ENCODE results near the gene TMPRSS13. TPM values are rescaled to one million over a fixed set of nuclear protein-coding genes. Genes with fewer than 3 reads are reported as not detected.

TMPRSS13 gene
- polyA plus RNA-seq, 5 donors: 7.9 to 11.7 (median 9.4) TPM

DNA sequence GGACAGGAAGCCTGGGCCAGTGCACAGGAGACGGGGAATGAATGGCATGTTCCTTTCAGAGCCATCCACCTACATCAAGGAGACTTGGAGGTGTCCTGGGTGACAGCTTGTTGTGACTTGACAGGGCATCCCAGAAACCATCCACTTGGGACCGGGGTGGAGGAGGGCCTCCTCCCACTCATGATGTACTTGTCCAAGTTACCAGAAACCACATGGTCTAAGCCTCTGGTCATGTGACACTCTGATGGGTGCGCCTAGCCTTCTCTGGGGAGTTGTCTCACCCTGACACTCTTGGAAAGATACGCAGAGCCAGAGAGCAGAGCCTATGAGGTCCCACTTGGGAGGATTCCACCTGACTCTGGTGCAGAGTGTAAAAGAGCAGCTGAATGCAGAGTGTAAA is 31.1 kb downstream of the TMPRSS13 start:
- DNase-seq: no peak

DNA sequence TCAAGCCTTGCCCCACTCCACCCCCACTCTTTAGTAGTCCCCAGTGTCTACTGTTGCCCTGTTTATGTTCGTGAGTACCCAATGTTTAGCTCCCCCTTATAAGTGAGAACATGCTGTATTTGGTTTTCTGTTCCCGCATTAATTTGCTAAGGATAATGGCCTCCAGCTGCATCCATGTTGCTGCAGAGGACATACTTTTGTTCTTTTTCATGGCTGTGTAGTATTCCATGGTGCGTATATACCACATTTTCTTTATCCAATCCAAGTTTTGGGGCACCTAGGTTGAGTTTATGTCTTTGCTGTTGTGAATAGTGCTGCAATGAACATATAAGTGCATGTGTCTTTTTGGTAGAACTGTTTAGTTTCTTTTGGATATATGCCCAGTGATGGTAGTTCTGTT is 36.6 kb downstream of the TMPRSS13 start:
- DNase-seq: no peak

DNA sequence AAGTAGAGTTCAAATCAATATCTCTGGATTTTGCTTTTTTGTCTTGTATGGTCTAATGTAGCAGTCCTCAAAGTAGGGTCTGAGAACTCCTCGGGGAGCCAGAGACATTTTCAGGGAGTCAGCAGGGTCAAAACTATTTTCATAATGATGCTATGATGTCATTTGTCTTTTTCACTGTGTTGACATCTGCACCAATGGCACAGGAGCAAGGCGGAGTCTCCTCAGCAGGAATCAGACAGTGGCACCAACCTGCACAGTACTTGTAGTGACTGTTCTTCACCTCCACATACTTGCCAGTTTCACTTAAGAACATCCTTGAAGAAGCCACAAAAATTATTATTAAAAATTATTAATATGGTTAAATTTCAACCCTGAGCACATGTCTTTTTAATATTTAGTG is 37.8 kb downstream of the TMPRSS13 start:
- no peak for DNase-seq

DNA sequence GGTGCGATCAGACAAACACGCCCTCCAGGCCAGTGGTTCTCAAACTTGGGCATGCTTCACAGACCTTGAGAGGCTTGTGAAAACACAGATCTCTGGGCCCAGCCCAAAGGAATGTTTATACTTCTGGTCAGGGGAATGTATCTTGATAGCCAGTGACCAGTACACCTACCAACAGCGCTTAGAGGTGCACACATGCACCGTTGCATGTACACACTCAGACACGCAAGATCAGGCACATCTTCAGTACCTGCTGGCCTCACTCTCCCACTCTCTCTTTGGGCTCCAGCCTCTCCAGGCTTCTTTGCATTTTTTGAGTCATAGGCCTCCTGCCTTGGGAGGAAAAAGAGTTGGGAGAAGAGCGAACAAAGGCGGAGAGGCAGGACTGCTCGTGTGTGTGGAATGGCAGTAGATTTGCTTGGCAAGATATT is 41.0 kb downstream of the TMPRSS13 start:
- DNase-seq: no peak

DNA sequence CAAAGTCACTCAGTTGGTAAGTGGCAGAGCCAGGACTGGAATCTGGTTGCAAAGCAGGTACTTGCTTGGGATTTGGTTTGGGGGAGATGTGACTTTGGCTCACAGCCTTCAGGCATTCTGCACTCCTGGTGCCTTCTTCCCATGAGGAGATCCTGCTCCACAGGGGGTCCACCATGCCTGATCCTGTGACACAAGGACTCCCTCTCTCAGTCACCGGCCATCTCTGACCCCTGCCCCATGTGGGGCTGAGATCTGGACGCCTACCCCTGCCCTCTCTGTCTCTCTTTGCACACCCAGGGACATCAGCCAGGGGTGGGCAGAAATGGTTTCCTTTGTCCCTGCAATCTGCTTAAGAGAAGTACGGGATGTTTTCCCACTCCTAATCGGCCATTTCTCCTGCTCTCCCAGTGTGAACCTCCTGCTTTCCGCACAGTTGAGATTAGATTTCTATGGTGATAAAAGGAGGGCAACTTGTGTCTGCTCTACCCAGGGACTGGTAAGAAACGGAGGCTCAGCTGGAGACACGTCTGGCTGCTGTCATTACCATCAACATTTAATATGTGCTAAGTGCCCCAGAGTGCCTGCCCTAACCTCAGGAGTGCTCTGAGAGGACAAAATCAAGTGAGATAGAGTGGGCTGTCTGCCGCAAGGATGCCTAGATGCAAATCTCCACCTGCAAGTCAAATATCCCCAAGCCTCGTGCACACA is 41.6 kb downstream of the TMPRSS13 start:
- no peak for DNase-seq

DNA sequence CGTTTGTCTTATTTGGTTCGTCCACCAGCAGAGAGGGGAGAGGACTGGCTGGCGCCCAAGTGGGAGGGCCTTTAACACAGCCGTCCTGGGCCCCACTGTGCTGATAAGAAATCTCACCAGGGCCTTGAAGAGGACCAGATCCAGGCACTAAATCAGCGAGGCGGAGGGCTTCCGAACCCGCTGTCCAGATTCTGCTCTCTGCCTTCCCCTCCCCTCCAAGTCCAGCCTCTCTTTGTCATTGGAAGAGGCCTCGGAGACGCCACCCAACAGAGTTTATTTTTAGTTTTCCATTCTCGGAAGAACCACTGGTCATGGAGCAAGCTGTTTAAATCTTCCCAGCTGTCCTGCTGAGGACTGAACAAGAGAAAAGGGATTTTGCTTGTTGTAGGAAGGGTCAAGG is 43.4 kb downstream of the TMPRSS13 start:
- peak; percentile 75 to 81 for DNase-seq

DNA sequence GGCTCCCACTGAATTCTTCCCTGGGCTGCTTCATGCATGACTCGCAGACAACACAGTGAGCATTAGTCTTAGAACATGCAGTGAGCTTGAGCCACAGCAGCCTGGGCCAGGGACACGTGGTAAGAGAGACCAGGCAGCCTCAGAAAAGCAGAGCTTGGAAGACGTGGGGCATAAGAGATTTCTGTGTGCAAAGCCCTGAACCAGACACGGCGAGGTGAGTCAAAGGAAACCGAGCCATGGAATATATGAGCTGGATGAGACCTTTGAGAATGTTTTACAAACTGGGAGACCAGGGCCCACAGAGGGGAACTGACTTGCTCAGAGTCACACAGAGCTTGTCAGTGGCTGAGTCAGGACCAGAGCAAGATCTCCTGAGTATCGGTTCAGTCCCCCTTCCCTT is 44.2 kb downstream of the TMPRSS13 start:
- no peak for DNase-seq

DNA sequence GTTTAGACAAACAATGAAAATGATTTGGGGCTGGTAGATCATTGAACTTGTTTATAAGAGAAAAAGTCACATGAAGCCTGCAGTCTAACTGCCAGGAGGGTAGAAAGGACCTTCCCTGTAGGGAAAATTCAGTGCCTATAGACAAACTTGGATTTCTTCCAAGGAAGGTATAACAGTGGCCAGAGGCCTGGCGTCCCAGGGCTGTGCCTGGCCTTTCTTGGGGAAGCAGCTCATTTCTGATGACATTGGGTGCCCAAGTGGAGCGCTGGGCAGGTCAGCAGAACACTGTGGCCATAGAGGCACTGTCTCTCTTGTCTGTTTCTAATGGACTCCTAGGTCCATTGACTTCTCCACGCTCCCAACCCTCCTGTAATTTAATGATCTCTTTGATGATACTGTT is 46.1 kb downstream of the TMPRSS13 start:
- DNase-seq: no peak

DNA sequence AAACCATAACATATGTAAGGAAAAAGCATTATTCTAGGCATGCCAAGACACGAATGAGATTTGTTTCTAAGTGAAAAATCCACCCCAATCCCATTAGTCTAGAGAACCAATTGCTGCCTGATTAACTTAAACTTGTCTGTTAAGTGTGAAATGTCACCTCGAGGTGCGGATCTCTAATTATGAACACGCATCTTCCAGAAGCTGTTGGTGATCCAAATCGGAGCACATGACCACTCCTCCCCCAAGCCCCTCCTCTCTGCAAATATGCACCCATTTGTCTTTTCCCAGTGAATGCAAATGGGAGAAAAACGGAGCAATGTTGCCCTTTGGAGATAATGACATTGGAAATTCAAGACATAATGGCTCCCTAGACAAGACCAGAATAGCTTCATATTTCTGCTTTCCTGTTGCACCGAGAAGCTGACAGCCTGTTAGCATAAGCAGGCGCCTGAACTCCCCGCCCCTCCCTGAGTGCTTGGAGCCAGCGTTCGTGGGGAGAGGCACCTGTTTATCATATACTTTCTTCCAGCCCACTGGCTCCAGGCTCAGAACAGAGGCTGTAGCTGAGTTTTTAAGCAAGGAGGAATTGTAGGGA is 46.8 kb downstream of the TMPRSS13 start:
- no peak for DNase-seq

DNA sequence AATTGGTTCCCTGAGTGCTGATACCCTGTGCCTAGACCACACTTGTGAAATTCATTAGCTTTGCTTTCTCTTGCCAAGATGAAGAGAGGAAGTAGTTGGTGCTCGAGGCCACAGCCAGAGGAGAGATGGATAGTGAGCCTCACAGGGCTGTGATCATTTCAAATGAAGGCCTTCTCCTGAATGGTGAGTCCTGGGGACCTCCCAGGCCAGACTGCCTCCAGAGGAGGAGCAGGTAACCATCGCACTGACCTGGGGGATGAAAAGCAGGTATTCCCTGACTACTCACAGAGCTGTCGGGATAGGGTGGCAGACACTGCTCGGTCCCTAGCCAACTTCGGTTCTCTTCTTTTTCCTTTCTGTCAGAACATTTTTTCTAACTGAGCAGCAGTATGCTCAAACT is 48.0 kb downstream of the TMPRSS13 start:
- DNase-seq: no peak

DNA sequence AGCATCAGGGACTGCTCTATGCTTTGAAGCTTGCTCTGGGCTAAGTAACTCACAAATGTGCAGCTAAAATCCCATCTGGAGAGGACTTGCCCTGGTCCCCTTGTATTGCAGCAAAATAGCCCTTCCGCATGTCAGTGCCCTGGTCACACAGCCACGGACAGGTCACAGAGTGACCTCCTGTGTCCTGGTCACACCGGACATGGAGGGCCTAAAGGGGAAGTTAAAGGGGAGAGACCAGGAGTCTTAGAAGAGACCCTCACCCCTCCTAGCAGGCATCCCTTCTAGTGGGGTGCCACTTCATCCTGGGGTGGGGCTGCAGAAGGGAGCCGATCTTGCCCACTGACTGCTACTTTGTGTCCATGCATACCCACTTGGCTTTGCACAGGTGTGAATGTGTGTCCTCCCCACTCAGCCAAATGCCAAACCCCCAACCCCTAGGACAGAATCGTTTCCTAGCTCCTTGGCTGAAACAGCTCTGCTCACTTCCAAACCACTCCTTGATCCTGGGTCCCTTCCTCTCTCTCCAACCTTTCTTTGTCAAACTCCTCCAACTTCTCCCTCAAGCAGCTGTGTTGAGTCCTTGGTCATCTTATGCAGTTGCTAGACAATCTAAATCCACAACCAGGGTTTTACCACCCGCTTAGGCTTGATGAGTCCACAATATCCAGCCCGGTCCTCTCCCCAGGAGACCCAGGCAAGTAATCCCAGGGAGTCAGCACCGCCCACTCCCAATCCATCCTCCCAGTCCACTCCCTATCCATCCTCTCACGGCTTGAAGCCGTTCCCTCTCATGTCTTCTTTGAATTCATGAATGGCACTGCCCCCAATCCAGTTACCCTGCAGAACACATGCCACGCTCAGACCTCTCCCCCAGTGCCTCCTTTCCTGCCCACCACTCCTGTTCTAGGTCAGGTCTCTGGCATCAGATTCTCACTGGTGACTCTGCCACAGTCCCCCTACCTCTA is 49.4 kb downstream of the TMPRSS13 start:
- DNase-seq: no peak

DNA sequence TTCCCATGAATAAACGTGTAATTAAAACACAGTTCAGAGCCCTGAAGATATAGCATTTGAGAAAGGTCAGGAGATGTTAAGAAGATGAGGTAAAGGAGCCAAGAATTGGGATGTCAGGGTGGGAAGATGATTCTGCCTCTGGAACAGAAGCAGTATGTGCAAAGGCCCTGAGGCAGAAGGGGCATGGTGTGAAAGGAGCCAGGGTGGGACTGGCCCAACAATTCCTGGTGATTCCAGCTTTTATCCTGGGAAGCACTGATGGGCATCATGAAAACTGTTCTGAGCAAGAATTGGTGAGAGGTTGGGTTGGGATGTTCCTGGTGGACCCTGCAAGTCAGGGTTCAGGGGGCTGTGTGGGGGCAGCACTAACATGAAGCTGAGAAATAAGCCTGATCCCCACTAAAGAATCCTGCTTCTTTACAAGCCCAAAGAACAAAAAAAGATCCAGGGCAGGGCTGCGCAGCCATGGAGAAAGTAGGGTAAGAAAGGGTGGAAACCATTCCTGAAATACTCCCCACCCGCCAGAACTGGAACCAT is 50.2 kb downstream of the TMPRSS13 start:
- no peak for DNase-seq

DNA sequence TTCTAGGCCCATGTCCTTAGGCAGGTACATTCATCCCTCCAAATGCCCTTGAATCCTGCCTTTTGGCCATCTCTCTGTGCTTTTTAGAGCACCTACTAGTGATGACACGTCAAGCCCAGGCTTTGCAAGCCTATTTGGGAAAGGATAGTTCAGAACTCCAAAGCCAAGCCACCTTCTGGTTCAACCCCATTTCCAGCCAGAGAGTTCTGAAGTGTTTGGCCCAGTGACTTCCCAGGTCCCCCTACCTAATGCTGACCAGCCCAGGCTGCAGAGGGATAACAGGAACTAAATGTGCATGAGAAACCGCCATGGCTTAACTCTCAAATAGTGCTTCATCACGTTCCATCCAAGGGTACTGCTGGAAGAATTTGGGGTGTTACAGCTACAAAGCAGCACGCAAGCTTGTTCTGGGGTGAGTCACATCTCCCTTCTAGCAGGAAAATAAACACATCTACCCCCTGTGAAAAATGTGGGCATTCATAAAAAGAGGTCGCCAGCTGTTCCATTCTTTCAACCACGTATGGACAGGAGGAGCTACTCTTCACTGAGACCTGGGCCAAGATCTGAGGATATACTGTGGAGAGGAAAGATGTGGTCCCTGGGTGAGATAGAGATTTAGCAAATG is 50.8 kb downstream of the TMPRSS13 start:
- DNase-seq: no peak

DNA sequence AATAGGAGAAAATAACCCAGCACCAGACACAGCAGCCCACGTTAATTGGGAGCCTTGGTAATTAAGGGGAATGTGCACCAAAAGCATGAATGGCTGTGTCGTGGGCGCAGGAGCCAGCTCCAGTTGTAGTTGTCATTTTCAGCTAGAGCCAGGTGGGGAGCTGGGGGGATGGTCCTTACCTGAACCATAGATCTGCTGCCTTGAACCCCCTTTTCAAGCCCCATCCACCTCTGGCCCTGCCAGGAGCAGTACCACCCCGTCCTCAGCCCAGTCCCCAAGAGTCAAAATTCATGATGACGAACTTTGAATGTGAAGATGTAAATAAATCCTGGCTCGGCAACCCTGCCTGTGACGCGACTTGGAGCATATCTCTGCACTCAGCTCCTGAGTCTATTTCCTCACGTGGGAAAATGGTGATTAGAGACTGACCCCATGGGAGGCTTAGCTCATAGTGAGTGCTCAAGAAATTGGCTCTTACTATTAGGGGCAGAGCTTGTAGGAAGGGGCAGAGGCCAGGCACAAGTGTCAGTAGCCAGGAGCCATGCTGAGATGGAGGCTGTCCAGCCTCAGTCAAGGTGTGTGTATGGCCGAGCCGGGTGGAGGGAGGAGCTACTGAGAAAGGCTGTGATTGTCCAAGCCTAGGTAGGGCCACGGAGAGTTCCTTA is 52.0 kb downstream of the TMPRSS13 start:
- DNase-seq: no peak

DNA sequence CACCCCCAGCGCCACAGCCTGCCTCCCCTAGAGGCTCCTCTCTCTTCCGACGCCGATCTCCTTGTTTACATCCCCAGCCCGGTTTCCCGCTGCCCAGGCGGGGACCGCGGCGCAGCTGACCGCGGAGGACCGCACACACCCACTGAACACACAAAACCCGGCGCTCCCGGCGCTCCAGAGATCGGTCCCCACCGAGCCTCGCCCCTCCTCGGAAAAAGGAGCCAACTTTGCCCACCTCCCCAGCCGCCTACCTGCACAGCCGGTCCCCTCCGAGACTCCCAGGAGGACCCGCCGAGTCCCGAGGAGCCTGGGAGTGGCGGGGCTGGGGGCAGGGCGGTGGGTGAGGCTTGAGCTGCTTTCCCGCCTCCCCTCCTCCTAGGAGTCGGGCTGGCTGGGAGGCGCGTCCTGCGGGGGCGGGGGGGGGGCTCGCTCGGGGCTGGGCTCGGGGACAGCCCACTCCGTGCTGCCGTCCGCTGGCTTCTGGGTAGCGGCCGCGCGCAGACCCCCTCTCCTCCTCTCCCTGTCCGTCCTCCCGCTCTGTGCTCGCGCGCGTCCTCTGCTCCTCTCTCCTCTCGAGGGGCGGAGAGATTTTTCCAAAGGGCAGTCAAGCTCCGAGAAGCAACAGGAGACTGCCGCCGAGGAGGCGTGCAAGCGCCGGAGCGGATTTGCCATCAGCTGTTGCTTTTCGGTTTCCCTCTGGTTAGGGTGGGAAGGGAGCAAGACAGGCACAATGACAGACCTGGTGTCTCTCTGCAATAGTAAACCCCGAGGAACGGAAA is 52.7 kb downstream of the TMPRSS13 start, which contains the start of gene FXYD6:
Gene FXYD6 (minus strand): TSS at position 318 of the 779 bp plus-strand sequence. CDS start 33,882 bp downstream, outside the sequence.
- peak; percentile 86 to 88 for DNase-seq

DNA sequence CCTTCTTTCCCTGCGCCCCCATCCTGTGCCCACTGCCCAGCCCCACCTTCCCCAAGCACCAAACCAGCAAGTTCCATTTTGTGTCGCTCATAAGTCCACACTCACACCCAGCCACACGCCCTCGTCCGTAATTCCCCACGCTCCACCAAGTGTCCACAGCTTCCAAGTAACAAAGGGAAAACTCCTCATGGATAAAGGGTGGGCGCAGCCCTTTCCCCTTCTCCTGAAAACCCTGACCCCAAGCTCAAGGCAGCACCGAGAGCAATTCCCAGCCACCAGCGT is 53.2 kb downstream of the TMPRSS13 start:
- no peak for DNase-seq

DNA sequence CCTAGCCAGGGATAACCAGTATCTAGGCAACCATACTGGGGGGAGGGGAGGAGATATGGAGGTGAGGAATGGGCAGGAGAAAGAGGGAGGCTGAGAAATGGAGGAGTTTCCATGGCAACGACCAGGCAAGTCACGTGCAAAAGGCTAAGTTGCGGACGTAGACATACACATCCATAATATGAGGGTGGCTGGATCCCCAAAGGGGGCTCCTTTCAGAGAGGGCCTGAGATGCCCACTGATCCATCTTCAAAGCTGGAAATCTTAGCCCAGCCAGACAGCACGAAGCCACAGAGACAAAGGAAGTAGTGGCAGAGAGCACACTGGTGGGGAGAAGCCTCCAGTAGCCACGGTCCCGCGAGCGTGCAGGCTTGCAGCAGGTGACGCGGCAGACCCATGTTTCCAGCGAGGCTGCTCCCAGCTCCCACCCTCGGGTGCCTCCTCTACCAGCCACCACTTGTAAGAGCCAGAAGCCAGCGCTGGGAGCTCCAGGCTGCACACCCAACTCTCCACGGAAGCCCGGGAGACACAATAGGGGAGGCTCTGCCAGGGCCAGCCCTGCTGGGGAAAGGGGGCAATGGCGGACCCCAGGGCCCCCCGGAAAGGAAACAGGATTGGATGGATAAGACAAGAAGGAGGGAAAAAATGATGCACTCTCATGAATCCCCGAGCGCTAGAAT is 53.7 kb downstream of the TMPRSS13 start:
- no peak for DNase-seq

DNA sequence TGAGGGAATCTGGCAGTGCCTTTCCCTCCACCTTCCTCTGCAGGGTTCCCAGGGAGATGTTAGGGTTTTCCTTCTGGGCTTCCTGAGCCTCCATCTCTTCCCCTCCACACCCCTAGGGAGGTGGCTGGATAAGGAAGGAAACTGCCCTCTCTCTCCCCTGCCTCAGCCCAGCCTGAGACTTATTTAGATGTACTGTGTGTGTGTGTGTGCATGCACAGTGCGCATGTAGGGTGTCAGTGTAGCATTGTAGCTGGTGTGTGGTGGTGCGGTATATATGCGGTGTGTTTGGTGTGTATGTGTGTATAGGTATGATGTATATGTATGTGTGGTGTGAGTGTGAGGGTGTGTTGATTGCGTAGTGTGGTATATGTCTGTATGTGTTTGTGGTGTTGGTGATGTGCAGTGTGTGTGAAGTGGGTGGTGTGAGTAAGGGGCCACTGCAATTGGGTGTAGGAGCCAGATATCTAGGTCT is 54.3 kb downstream of the TMPRSS13 start:
- no peak for DNase-seq

DNA sequence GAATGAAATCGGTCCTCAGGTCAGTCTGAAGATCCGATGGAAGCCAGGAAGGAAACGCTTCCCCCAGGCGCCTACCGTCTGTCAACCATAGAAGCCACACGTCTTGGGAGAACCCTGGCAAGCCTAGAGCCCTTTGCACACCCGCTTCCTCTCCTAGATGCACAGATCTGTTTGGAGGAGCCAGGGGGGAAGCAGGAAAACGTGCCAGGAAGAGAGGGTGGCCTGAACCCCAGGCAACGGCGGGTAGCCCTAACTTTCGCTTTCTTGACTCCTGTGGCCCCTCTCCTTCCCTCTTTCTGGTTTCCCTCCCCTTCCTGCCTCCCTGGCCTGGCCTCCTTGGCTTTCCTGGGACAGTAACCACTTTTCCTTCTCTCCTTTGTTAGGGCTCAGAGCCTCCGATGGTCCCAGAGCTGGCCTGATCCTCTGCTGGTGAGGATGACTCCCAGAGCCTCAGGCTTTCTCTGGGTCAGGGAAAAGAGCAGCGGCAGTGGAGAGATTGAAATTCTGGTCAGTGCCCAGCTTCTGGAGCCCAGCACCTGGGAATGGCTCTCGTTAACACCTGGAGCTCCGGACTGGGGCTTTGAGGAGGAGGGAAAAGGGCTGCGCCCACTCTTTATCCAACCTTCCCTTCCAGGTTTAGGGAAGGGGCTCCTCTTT is 54.8 kb downstream of the TMPRSS13 start:
- DNase-seq: no peak

DNA sequence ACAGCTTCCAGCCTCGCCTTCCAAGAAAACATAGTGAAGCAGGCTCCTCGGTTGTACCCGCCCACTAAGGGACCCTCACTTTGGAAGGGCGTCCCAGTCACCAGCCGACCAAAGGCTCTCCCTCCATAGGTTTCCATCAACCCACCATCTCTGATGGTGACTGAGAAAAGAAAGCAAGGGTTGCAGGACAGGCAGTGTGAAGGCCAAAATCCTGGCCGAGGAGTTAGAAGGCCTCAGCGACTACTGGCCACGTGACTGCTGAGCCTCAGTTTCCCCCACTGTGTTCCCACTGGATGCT is 55.4 kb downstream of the TMPRSS13 start:
- no peak for DNase-seq

Data from right lung (tissue), 5 donors.